ENCODE measurements around the gene CCDC187. TPM values are rescaled to one million over a fixed set of nuclear protein-coding genes. Genes with fewer than 3 reads are reported as not detected.
A peak's percentile ranks its signal among the peaks of the same experiment; 100 is the strongest.

CCDC187 gene
- total and polyA plus RNA-seq, 4 donors: 2.0 to 16.8 (median 6.8) TPM

- Histone ChIP-seq H3K4me3 (no peak overlapping the region), H3K36me3 (ENCODE audit: control insufficient read depth in 4 of 4, insufficient read depth in 4 of 4, low read length in 4 of 4) (no peaks in the 10 kb centered on the region), H3K27ac (ENCODE audit: low read depth in 1 of 2, low read length in 1 of 2) (no peak overlapping the region), H3K27me3 (ENCODE audit: control insufficient read depth in 3 of 3, insufficient read depth in 3 of 3, low read length in 2 of 3) (no peaks in the 10 kb centered on the region), H3K9ac (ENCODE audit: insufficient read depth in 1 of 2, low read length in 2 of 2) (no peak overlapping the region), H3K9me3 (ENCODE audit: control insufficient read depth in 4 of 4, insufficient read depth in 3 of 4, low read length in 3 of 4) (peaks cover 0 to 4% (median 0%) of the 10 kb centered on the region in 4 donors), H3K4me1 (ENCODE audit: control insufficient read depth in 5 of 5, insufficient read depth in 5 of 5, low read length in 5 of 5) (peaks cover 0 to 7% (median 0%) of the 10 kb centered on the region in 5 donors)
- ATAC-seq (ENCODE audit: insufficient read depth, low FRiP score): no peak
- 81 to 87% methylated on average over 14 of the region's 14 CpGs for WGBS, 2 donors
- DNase-seq: no peak
- TF ChIP-seq CTCF (IDR thresholded peaks at IDR 0.05; ENCODE audit: control extremely low read depth, extremely low read depth): no peak
Measured at GRCh38 chr9:136293476-136294077, 10.3 kb downstream of the CCDC187 start.

GRCh38 chr9:136292591-136293448, 11.1 kb downstream of the CCDC187 start:
- H3K4me1 ChIP-seq (ENCODE audit: control insufficient read depth in 5 of 5, insufficient read depth in 5 of 5, low read length in 5 of 5): peaks cover 0 to 7% (median 0%) of the 10 kb centered on the region in 5 donors
- H3K9me3 ChIP-seq (ENCODE audit: control insufficient read depth in 4 of 4, insufficient read depth in 3 of 4, low read length in 3 of 4): peaks cover 0 to 4% (median 0%) of the 10 kb centered on the region in 4 donors
- peak in 2 of 3 donors; percentile 25 to 54 for DNase-seq
- no peak overlapping the region for H3K4me3 ChIP-seq
- no peaks in the 10 kb centered on the region for H3K36me3 ChIP-seq (ENCODE audit: control insufficient read depth in 4 of 4, insufficient read depth in 4 of 4, low read length in 4 of 4)
- no peak overlapping the region for H3K9ac ChIP-seq (ENCODE audit: insufficient read depth in 1 of 2, low read length in 2 of 2)
- H3K27ac ChIP-seq (ENCODE audit: low read depth in 1 of 2, low read length in 1 of 2): no peak overlapping the region
- H3K27me3 ChIP-seq (ENCODE audit: control insufficient read depth in 3 of 3, insufficient read depth in 3 of 3, low read length in 2 of 3): no peaks in the 10 kb centered on the region
- 72 to 82% methylated on average over 33 to 34 of the region's 34 CpGs for WGBS, 2 donors
- TF ChIP-seq CTCF (IDR thresholded peaks at IDR 0.05; ENCODE audit: control extremely low read depth, extremely low read depth): no peak
- no peak for ATAC-seq (ENCODE audit: insufficient read depth, low FRiP score)

- WGBS, 2 donors: 77 to 87% methylated on average over 19 of the region's 19 CpGs
- ATAC-seq (ENCODE audit: insufficient read depth, low FRiP score): no peak
- H3K27ac ChIP-seq (ENCODE audit: low read depth in 1 of 2, low read length in 1 of 2): no peak overlapping the region
- no peak overlapping the region for H3K9ac ChIP-seq (ENCODE audit: insufficient read depth in 1 of 2, low read length in 2 of 2)
- no peaks in the 10 kb centered on the region for H3K36me3 ChIP-seq (ENCODE audit: control insufficient read depth in 4 of 4, insufficient read depth in 4 of 4, low read length in 4 of 4)
- no peak overlapping the region for H3K4me3 ChIP-seq
- H3K9me3 ChIP-seq (ENCODE audit: control insufficient read depth in 4 of 4, insufficient read depth in 3 of 4, low read length in 3 of 4): peaks cover 0 to 4% (median 0%) of the 10 kb centered on the region in 4 donors
- TF ChIP-seq CTCF (IDR thresholded peaks at IDR 0.05; ENCODE audit: control extremely low read depth, extremely low read depth): no peak
- no peaks in the 10 kb centered on the region for H3K27me3 ChIP-seq (ENCODE audit: control insufficient read depth in 3 of 3, insufficient read depth in 3 of 3, low read length in 2 of 3)
- no peak for DNase-seq
- H3K4me1 ChIP-seq (ENCODE audit: control insufficient read depth in 5 of 5, insufficient read depth in 5 of 5, low read length in 5 of 5): peaks cover 0 to 7% (median 0%) of the 10 kb centered on the region in 5 donors
Measured at GRCh38 chr9:136292026-136292538, 11.8 kb downstream of the CCDC187 start.
